Right forelimb (tissue), 1 donor: Measurements from ENCODE around the gene HELZ2.
"Not testable (repeated sequence)": the region's sequence is repeated elsewhere in the genome, so short reads cannot be mapped to it uniquely, and the experiment has no call there.

ENCODE experiments used
- DNase-seq: peaks from one replicate; pipeline ENCODE4 v3.0.0-alpha.2; 2018

HELZ2 gene

GRCh38 chr20:63563225-63563935 is 10.7 kb downstream of the HELZ2 start:
- no peak for DNase-seq

GRCh38 chr20:63562461-63563224 is 11.4 kb downstream of the HELZ2 start:
- no peak for DNase-seq

GRCh38 chr20:63561624-63562396 is 12.2 kb downstream of the HELZ2 start:
- no peak for DNase-seq

- DNase-seq: no peak
These were observed 13.0 kb downstream of the HELZ2 start for GRCh38 chr20:63560856-63561609.

- no peak for DNase-seq
These were observed 13.7 kb downstream of the HELZ2 start for GRCh38 chr20:63560333-63560805.

- not testable (repeated sequence) for DNase-seq
These were observed 14.3 kb downstream of the HELZ2 start for GRCh38 chr20:63559485-63560332.

- no peak for DNase-seq
These were observed 15.1 kb downstream of the HELZ2 start for GRCh38 chr20:63558804-63559484.

- no peak for DNase-seq
These were observed 16.6 kb downstream of the HELZ2 start for GRCh38 chr20:63557481-63557891.

- DNase-seq: no peak
These were observed 17.1 kb downstream of the HELZ2 start for GRCh38 chr20:63556873-63557478.

- DNase-seq: no peak
These were observed 18.2 kb downstream of the HELZ2 start for GRCh38 chr20:63555661-63556381.

GRCh38 chr20:63554361-63555278 is 19.4 kb downstream of the HELZ2 start:
- DNase-seq: no peak

- peak; percentile 62 for DNase-seq
These were observed 20.1 kb downstream of the HELZ2 start, which contains the start of gene FNDC11 for GRCh38 chr20:63553933-63554290. FNDC11 (plus strand) TSS chr20:63554159; CDS start chr20:63555664, 1,505 bp downstream.

- peak; percentile 84 for DNase-seq
These were observed 20.6 kb downstream of the HELZ2 start for GRCh38 chr20:63553251-63553932.

- DNase-seq: no peak
These were observed 21.4 kb downstream of the HELZ2 start for GRCh38 chr20:63552481-63553249.

- no peak for DNase-seq
These were observed 23.0 kb downstream of the HELZ2 start for GRCh38 chr20:63551068-63551467.

GRCh38 chr20:63549679-63550282 is 24.3 kb downstream of the HELZ2 start:
- no peak for DNase-seq

- no peak for DNase-seq
These were observed 25.0 kb downstream of the HELZ2 start for GRCh38 chr20:63549019-63549418.
